Stomach (tissue), 4 donors: ENCODE results near the gene PLPPR3.

ENCODE experiments used
- CTCF ChIP-seq, 7 experiments: fragments of 450-650 bp in 4 of 7; fragments of 200-600 bp in 3 of 7; sonication (generic) in 3 of 7; IDR thresholded peaks; one replicate each; pipeline ENCODE4 v1.5.1; 2016 to 2019; ENCODE audit warnings: antibody characterized with exemption in 7 of 7, control low read depth in 2 of 7, mild to moderate bottlenecking in 1 of 7
- POLR2AphosphoS5 ChIP-seq, 3 donors: sonication (generic); formaldehyde crosslinking; IDR thresholded peaks; one replicate each; pipeline ENCODE4 v1.6.1; 2016; ENCODE audit warnings: antibody characterized with exemption in 3 of 3

GRCh38 chr19:821231-821824, 427 bp downstream of the PLPPR3 start:
- TF ChIP-seq CTCF (IDR thresholded peaks at IDR 0.05) (no peak), POLR2AphosphoS5 (IDR thresholded peaks at IDR 0.05) (no peak)
